GM12873 (cell line): ENCODE measurements around the gene INPP4B.

Experiments used
- TF ChIP-seq, protein P1 (sequence below): IDR thresholded peaks from 2 replicates; pipeline ENCODE4 v1.5.1; 2012; ENCODE audit warnings: low read depth, mild to moderate bottlenecking, moderate library complexity, low read length, control low read depth; ENCODE audit not compliant: insufficient read depth; ENCODE audit errors: missing control alignments

INPP4B gene

DNA sequence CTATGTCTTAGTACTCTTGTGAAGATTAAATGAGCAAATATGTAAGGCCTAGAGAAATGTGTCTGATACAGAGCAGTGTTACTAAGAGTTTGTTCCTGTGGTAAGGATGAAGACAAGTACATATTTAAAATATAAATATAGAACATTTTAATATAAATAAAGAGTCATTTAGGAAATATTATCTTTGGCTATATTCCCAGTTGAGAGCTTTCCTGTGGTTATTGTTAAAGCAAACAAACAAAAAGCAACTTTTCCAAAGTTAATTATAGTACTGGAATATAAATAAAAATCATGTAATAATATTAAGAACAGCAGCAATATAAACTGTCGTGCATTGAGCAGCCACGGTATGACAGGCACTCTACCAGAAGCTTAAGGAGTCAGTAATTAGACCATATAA lies 472.5 kb downstream of the INPP4B start:
- TF ChIP-seq, protein P1, sequence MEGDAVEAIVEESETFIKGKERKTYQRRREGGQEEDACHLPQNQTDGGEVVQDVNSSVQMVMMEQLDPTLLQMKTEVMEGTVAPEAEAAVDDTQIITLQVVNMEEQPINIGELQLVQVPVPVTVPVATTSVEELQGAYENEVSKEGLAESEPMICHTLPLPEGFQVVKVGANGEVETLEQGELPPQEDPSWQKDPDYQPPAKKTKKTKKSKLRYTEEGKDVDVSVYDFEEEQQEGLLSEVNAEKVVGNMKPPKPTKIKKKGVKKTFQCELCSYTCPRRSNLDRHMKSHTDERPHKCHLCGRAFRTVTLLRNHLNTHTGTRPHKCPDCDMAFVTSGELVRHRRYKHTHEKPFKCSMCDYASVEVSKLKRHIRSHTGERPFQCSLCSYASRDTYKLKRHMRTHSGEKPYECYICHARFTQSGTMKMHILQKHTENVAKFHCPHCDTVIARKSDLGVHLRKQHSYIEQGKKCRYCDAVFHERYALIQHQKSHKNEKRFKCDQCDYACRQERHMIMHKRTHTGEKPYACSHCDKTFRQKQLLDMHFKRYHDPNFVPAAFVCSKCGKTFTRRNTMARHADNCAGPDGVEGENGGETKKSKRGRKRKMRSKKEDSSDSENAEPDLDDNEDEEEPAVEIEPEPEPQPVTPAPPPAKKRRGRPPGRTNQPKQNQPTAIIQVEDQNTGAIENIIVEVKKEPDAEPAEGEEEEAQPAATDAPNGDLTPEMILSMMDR: no peak

DNA sequence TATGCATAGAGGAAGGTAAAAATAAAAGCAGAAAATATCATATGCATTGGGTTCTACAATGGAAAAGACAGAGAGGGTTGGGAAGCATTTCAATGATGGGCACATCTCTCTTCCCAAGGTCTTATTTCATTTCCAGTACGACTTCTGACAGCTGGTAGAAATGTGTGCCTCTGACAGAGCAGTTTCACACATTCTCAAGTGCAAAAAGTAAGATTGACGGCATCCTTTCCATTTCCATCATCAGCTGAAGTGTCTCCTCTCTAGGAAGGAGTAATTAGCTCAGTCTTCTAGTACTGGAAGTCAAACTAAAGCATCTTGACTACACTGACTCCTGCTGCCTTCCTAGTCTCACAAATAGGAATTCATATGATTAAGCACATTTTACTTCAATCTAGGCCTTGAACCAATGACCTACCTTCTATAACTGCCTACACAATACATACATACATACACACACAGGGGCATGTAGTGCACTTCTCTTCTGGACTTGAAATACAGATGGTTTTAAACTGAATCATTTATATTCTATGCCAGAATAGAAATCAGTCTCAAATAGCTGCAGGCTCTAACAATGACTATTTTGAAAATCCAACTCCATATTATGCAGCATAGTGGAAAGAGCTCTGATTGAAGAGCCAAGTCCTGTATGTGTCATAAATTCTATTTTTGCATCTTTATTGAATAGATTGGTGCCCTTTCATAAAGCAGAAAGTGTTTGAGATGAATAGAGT lies 473.4 kb downstream of the INPP4B start:
- TF ChIP-seq, protein P1: no peak

DNA sequence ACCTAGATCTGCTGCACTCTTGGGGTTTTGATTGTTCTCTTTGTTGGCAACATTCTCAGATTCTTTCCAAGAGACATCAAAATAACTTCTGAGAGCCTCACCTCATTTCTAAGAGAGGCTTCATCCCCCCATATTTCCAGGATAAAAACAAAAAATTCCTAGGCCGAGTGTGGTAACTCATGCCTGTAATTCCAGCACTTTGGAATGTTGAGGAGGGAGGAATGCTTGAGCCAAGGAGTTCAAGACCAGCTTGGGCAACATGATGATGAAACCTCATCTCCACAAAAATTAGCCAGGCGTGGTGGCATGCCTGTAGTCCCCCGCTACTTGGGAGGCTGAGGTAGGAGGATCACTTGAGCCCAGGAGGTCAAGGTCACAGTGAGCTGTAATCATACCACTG lies 477.0 kb downstream of the INPP4B start:
- TF ChIP-seq, protein P1: no peak

DNA sequence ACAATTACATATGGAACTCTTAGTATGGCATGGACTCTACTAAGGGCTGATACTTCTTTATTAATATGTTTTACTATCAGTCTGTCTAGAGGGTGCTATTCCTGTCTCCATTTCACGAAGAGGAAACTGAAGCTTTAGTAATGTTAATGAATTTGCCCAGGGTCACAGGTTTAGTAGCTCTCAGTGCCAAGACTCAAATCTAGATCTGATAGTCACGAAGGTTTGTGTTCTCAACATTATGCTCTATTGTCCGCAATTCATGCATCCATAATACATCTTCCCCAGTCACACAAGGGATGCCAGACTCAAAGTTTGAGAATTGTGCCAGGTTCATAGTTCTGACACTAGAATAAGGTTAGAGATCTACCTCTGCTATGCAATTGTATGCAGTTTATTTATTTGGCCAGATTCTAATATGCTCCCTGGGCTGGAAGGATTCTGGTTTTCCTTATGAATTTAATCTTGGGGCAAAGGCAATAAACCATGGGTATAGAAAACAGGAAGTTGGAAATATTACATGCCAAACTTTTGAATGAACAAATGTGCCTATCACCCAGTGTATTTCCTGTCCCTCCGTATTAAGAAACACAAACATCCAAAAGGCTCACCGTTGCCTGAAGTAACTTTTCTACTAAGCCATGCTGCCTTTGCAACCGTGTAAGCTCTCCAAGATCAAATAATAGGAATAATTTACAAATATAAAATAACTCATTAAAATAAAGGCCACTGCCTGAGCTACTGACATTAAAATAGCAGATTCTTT lies 478.5 kb downstream of the INPP4B start:
- TF ChIP-seq, protein P1: no peak

DNA sequence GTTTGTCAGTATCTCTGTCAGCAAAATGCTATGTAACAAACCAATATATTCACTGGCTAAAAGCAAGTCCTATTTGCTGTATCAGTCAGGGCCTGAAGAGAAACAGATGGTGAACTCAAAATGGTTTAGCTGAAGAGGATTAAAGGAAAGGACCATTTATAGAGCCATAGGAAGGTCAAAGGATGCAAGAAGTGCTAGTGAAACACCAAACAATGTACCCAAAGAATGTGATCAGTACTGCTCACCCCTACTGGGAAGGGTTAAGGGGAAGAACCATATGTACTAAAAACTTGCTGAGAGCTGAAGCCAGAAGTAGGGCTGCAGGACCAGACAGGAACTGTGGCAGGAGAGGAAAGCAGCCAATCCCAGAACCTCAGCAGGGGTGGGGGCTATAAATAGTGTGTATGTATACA lies 479.3 kb downstream of the INPP4B start:
- TF ChIP-seq, protein P1: no peak

DNA sequence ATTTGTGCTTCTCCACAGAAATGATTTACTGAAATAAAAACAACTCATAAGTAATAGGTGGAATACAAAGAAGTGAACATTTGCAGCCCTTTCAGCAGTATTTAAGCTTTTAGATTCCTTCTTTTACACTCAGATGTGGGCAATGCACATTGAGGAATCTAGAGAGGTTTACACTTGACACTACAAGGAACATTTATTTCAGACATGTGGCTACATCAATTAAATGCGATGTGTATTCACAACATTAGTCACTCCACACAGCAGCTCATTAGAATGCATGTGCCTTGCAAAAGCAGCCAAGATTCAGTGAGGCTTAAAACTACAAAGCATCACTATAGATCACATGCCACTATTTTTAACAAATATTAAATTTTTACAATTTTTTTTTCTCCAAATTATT lies 480.7 kb downstream of the INPP4B start:
- TF ChIP-seq, protein P1: no peak

DNA sequence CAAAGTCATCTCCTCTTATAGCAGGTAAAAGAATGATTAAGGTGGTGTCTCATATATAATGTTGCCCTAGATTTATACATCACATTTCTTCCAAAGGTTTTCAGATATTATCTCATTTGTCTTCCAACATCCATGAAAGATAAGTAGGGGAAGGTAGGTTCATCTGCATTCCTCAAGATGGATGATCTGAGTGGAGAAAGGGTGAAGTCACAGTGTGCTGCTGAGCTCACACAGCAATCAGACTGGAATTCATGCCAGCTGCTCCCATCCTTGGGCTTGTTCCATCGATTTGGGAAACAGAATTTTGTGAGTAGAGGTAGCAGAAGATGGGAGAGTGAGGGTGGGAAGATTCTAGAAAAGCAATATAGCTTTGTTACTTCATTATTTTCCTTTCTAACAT lies 482.4 kb downstream of the INPP4B start:
- TF ChIP-seq, protein P1: no peak
